Measurements from ENCODE around the gene CABP7.

DNA sequence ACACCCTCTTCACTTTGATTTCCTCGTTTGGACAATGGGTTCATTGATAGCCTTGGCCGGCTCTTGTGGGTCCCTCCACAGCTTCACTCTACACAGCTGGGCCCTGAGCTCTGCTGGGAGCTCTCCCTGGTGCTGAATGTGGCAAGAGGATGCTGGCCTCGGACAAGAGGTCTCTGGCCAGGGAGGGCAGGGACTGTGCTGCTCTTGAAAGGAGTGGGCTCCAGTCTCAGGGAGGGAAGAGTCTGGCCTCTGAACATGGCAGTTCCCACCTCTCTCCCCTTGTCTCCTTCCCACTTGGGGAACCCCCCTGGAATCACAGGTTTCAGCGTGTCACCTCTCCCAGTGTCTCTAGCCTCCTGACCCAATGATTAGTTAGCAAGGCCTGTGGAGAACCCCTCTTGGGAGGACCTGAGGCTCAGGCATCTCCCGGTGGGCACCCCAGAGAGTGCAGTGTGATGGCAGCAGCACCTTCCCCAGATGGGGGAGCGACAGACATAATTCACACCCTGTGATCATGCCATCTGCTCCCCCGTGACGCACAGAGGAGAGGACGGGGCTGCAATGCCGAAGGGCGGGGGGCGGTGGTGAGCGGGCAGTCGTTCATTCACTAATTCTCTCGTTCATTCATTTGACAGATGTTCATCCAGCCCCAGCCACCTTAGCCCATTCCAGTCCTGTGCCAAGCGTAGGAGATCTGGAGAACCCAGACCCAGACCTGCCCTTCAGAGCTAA lies 2.8 kb upstream of the CABP7 start:
- TF ChIP-seq, protein P1, sequence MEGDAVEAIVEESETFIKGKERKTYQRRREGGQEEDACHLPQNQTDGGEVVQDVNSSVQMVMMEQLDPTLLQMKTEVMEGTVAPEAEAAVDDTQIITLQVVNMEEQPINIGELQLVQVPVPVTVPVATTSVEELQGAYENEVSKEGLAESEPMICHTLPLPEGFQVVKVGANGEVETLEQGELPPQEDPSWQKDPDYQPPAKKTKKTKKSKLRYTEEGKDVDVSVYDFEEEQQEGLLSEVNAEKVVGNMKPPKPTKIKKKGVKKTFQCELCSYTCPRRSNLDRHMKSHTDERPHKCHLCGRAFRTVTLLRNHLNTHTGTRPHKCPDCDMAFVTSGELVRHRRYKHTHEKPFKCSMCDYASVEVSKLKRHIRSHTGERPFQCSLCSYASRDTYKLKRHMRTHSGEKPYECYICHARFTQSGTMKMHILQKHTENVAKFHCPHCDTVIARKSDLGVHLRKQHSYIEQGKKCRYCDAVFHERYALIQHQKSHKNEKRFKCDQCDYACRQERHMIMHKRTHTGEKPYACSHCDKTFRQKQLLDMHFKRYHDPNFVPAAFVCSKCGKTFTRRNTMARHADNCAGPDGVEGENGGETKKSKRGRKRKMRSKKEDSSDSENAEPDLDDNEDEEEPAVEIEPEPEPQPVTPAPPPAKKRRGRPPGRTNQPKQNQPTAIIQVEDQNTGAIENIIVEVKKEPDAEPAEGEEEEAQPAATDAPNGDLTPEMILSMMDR (IDR thresholded peaks at IDR 0.05; ENCODE audit: extremely low read depth in 1 of 2, insufficient read depth in 1 of 2, low read depth in 1 of 2, low read length in 2 of 2): no peak
- no peak for TF ChIP-seq POLR2A (IDR thresholded peaks at IDR 0.05; ENCODE audit: low read depth, low read length)
- TF ChIP-seq, protein P2, sequence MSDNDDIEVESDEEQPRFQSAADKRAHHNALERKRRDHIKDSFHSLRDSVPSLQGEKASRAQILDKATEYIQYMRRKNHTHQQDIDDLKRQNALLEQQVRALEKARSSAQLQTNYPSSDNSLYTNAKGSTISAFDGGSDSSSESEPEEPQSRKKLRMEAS (IDR thresholded peaks at IDR 0.05; ENCODE audit: insufficient read depth, insufficient read length): no peak
- TF ChIP-seq POLR2AphosphoS5 (IDR thresholded peaks at IDR 0.05; ENCODE audit: insufficient read depth, low read depth, low read length): no peak

Data from endothelial cell of umbilical vein (primary cell).